Activated naive CD8-positive, alpha-beta T cell treated with anti-CD3 and anti-CD28 coated beads for 36 hours (primary cell): Measurements from ENCODE around the gene HAGH. TPM values are rescaled to one million over a fixed set of nuclear protein-coding genes. Genes with fewer than 3 reads are reported as not detected.

Experiments
- DNase-seq: peaks from one replicate; pipeline ENCODE4 v3.0.0; 2021
- H3K27ac Mint-ChIP-seq: one replicate; pipeline ENCODE4 v1.8.0; 2022; ENCODE audit warnings: mild to moderate bottlenecking, moderate library complexity, mixed read lengths
- H3K27me3 Mint-ChIP-seq: one replicate; pipeline ENCODE4 v1.8.0; 2022; ENCODE audit warnings: mild to moderate bottlenecking, mixed read lengths
- H3K36me3 Mint-ChIP-seq: one replicate; pipeline ENCODE4 v1.8.0; 2021; ENCODE audit warnings: mild to moderate bottlenecking, mixed read lengths
- H3K4me1 Mint-ChIP-seq: one replicate; pipeline ENCODE4 v1.8.0; 2021; ENCODE audit warnings: mixed read lengths
- H3K4me3 Mint-ChIP-seq: one replicate; pipeline ENCODE4 v1.8.0; 2022; ENCODE audit warnings: mild to moderate bottlenecking, moderate library complexity, mixed read lengths
- H3K9me3 Mint-ChIP-seq: one replicate; pipeline ENCODE4 v1.8.0; 2022; ENCODE audit warnings: mixed read lengths
- total RNA-seq, 2 experiments: library from RNA; stranded (reverse); gene quantifications; one replicate each; pipeline ENCODE4 v1.2.3, GENCODE V29; 2021

The HAGH gene
- total RNA-seq, 2 experiments from 2014 or later: 22.6 to 23.9 TPM

DNA sequence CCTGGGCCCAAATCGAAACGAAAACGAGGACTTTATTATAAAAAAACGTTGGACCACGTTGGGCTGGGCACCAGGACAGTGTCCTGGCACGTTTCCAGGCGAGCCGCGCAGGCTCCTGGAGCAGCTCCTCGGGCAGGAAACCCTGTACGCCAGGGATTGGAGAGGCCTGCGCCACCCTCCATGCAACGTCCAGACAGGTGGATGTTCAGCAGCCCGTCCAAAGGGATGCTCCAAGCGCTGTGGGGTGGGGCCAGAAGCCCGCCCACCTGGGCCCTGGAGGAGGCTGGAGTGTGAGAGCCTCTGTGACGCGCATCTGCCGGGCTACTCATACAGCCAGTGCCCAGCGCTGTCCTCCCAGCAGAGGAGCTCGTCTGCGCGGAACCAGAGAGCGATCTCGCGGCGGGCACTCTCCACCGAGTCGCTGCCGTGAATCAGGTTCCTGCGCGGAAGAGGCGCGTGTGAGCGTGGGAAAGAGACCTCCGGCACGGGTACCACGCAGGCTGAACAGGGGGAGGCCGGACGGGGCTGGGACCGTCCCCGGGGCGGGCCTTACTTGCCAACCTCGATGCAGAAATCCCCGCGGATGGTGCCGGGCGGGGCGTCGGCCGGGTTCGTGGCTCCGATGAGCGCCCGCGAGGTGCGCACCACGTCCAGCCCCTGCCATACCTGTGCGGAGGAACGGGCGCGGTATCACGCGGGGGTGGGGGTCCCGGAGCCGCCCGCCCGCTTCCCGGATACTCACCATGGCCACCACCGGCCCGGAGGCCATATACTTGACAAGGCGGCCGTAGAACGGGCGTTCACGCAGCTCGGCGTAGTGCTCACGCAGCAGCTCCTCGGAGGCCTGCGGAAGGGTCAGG lies 56.1 kb downstream of the HAGH start:
- Mint-ChIP-seq H3K4me3 (peak overlapping the region; percentile 76), H3K36me3 (peaks cover 16% of the 10 kb centered on the region), H3K4me1 (peaks cover 10% of the 10 kb centered on the region), H3K27ac (peak overlapping the region; percentile 79), H3K9me3 (no peaks in the 10 kb centered on the region), H3K27me3 (peaks cover 3% of the 10 kb centered on the region)
- DNase-seq: peak; percentile 63

DNA sequence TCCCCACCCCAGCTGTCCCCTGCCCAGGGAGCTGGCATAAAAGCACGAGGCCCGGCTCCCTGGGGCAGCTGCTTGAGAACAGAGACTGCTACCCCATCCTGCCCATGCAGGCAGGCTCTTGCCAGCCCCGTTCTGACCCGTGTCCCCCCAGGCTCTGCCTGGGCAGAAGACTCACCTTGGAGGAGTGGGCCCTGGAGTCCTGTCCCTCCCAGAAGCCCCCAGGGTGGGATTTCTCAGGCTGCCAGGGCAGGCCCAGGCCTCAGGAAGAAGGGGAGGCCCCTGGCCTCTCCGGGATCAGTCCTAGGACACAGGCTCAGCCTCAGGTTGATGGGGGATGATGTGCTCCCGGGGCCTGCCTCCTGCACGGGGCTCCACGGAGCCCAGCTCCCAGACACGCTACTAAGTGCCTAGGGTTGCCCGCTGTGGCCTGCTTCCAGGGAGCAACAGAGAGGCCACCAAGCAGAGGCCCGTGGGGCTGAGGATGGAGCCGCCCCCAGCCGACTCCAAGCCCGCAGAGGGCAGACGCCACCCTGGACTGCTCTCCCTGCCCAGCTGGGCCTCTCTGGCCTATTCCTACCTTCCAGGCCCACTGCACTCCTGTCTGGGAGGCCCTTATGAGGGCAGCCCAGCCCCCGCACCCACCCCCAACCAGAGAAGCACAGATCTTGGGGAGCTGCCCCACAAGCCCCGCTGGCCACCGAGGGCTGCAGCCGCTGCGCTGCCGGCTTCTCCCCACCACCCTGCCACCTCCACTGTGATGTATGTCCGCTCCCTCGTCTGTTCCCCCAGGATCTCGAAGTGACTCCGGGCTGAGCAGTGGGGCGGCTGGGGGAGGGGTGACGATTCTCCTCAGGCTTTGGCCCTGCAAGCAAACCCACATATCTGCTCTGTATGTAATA lies 57.0 kb downstream of the HAGH start:
- H3K4me1 Mint-ChIP-seq: peaks cover 10% of the 10 kb centered on the region
- H3K27me3 Mint-ChIP-seq: peaks cover 3% of the 10 kb centered on the region
- no peak for DNase-seq
- no peaks in the 10 kb centered on the region for H3K9me3 Mint-ChIP-seq
- peak overlapping the region; percentile 79 for H3K27ac Mint-ChIP-seq
- peaks cover 16% of the 10 kb centered on the region for H3K36me3 Mint-ChIP-seq
- peak overlapping the region; percentile 76 for H3K4me3 Mint-ChIP-seq

DNA sequence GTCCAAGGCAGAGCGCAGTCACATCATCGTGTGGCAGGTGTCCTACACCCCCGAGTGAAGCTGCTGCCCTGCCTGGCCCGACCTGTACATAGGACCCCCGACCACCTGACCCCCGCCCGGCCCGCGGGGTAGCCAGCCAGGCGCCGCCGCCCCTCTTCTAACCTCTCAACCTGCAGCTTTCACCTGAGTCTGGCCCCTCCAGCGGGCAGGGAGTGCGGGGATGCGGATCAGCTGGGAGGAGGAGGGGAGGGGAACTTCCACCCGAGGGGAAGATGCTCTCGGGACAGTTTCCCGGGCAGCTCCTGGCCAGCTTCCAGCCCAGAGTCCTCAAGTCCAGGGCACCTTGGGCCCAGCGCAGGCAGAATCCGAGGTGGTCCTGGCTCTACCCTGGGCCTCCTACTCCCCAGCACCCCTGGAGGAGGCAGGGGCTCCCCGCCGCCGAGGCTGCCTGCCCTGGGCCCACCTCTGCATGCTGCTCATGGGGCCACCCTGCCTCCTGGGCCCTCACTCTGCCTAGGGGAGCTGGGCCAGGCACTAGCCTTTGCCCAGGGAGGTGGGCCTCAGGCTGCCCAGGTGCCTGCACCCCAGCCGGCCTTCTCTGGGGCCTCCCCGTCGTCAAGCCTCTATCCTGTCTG lies 57.7 kb downstream of the HAGH start:
- Mint-ChIP-seq H3K36me3 (peaks cover 16% of the 10 kb centered on the region), H3K27me3 (peaks cover 3% of the 10 kb centered on the region), H3K4me3 (no peak overlapping the region), H3K27ac (no peak overlapping the region), H3K9me3 (no peaks in the 10 kb centered on the region), H3K4me1 (peaks cover 8% of the 10 kb centered on the region)
- DNase-seq: no peak

DNA sequence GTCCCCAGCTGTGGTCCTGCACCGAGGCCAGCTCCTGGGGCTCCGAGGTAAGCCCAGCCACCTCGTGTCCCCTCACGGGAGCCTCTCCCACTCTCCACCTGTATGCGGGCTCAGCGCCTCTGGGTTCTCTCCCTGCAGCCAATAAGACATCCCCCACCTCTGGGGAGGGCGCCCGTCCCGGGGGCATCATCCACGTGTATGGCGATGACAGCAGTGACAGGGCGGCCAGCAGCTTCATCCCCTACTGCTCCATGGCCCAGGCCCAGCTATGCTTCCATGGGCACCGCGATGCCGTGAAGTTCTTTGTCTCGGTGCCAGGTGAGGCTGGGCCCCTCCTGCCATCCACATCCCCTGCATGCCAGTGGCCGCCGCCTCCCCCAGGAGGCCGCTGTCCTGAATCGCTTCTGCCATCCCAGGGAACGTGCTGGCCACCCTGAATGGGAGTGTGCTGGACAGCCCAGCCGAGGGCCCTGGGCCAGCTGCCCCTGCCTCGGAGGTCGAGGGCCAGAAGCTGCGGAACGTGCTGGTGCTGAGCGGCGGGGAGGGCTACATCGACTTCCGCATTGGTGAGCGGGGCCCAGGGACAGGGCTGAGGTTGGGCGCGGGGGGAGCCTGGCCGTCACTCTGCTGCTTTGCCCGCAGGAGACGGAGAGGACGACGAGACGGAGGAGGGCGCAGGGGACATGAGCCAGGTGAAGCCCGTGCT lies 58.4 kb downstream of the HAGH start:
- no peak overlapping the region for H3K27ac Mint-ChIP-seq
- H3K9me3 Mint-ChIP-seq: no peaks in the 10 kb centered on the region
- no peak for DNase-seq
- peaks cover 16% of the 10 kb centered on the region for H3K36me3 Mint-ChIP-seq
- H3K27me3 Mint-ChIP-seq: peaks cover 3% of the 10 kb centered on the region
- no peak overlapping the region for H3K4me3 Mint-ChIP-seq
- peaks cover 7% of the 10 kb centered on the region for H3K4me1 Mint-ChIP-seq

DNA sequence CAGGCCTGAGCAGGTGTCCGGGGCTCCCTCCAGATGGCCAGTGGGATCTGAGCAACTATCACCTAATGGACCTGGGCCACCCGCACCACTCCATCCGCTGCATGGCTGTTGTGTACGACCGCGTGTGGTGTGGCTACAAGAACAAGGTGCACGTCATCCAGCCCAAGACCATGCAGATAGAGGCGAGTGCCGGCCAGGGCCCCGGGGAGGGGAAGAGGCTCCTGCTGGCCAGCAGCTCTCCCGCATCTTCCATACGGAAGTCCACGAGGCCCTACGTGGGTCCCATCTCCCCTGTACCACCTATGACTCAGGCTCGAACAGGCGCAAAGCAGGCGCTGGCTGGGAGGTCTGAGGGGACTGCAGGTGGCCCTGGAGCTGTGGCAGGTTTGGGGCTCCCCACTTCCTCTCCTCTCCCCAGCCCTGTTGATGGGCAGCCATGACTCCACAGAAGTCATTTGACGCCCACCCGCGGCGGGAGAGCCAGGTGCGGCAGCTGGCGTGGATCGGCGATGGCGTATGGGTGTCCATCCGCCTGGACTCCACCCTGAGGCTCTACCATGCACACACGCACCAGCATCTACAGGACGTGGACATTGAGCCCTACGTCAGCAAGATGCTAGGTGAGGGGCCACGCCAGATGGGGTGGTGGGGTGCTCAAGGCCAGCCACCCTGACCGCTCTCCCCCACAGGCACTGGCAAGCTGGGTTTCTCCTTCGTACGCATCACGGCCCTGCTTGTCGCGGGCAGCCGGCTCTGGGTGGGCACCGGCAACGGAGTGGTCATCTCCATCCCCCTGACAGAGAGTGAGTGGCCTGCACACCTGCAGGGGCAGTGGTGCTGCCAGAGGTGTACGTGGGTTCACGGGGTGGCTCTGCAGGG lies 59.3 kb downstream of the HAGH start:
- Mint-ChIP-seq H3K4me3 (no peak overlapping the region), H3K27me3 (peaks cover 3% of the 10 kb centered on the region), H3K4me1 (peaks cover 7% of the 10 kb centered on the region), H3K36me3 (peaks cover 14% of the 10 kb centered on the region), H3K27ac (no peak overlapping the region), H3K9me3 (no peaks in the 10 kb centered on the region)
- DNase-seq: no peak

DNA sequence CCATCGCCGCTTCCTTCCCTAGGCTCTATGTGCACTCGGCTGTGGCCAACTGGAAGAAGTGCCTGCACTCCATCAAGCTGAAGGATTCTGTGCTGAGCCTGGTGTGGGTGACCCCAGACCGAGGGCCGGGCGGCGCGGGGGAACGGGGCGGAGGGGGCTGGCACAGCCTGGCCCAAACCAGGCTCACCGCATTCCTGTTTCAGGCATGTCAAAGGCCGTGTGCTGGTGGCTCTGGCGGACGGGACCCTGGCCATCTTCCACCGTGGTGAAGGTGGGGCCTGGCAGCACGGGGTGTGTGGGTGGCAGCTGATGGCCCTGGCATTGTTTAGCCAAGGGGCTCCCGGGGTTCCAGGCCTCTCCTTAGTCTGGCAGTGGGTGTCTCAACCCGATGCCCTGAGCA lies 59.9 kb downstream of the HAGH start:
- Mint-ChIP-seq H3K4me3 (no peak overlapping the region), H3K27me3 (no peaks in the 10 kb centered on the region), H3K36me3 (peaks cover 8% of the 10 kb centered on the region), H3K27ac (no peak overlapping the region), H3K9me3 (no peaks in the 10 kb centered on the region), H3K4me1 (peaks cover 5% of the 10 kb centered on the region)
- no peak for DNase-seq

DNA sequence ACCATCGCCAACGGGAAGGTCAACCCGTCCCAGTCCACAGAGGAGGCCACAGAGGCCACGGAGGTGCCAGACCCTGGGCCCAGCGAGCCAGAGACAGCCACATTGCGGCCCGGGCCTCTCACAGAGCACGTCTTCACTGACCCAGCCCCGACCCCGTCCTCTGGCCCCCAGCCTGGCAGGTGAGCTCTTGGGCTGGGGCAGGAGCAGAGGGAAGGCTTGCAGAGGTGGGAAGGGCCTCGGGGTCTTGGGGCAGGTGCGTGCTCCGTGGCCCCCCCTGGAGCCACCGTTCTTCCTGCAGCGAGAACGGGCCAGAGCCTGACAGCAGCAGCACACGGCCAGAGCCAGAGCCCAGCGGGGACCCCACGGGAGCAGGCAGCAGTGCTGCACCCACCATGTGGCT lies 60.4 kb downstream of the HAGH start:
- H3K9me3 Mint-ChIP-seq: no peaks in the 10 kb centered on the region
- H3K27ac Mint-ChIP-seq: no peak overlapping the region
- H3K36me3 Mint-ChIP-seq: peaks cover 7% of the 10 kb centered on the region
- no peaks in the 10 kb centered on the region for H3K27me3 Mint-ChIP-seq
- no peak for DNase-seq
- H3K4me3 Mint-ChIP-seq: no peak overlapping the region
- peaks cover 5% of the 10 kb centered on the region for H3K4me1 Mint-ChIP-seq

DNA sequence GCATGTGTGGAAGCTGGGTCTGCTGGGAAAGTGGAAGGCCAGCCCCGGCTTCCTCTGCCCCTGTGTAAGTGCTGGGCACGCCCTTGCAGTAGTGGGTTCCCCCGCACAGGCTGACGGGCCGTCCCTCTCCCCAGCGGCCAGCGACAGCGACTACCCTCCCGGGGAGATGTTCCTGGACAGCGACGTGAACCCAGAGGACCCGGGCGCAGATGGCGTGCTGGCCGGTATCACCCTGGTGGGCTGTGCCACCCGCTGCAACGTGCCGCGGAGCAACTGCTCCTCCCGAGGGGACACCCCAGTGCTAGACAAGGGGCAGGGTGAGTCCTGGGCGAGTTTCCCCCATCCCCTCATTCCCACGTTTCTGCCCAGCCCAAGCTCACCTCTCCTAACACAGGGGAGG lies 60.8 kb downstream of the HAGH start:
- DNase-seq: no peak
- H3K27me3 Mint-ChIP-seq: no peaks in the 10 kb centered on the region
- H3K27ac Mint-ChIP-seq: no peak overlapping the region
- H3K36me3 Mint-ChIP-seq: peaks cover 7% of the 10 kb centered on the region
- no peaks in the 10 kb centered on the region for H3K9me3 Mint-ChIP-seq
- H3K4me3 Mint-ChIP-seq: no peak overlapping the region
- peaks cover 5% of the 10 kb centered on the region for H3K4me1 Mint-ChIP-seq

DNA sequence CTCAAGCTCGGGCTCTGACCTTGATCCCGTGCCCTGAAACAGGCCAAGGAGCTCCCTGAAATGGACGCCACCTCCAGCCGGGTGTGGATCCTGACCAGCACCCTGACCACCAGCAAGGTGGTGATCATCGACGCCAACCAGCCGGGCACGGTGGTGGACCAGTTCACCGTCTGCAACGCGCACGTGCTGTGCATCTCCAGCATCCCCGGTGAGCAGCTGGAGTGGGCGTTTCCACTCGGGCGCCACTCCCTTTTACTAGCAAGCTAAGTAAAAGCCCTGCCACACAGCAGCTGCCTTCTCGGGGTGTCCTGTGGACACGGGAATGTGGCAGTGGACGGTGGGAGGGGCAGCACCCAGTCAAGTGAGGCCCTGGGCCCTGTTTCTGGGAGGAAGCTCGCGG lies 61.7 kb downstream of the HAGH start:
- Mint-ChIP-seq H3K27me3 (no peaks in the 10 kb centered on the region), H3K36me3 (peaks cover 2% of the 10 kb centered on the region), H3K9me3 (no peaks in the 10 kb centered on the region), H3K4me3 (no peak overlapping the region), H3K4me1 (peaks cover under 1% of the 10 kb centered on the region), H3K27ac (no peak overlapping the region)
- DNase-seq: no peak

DNA sequence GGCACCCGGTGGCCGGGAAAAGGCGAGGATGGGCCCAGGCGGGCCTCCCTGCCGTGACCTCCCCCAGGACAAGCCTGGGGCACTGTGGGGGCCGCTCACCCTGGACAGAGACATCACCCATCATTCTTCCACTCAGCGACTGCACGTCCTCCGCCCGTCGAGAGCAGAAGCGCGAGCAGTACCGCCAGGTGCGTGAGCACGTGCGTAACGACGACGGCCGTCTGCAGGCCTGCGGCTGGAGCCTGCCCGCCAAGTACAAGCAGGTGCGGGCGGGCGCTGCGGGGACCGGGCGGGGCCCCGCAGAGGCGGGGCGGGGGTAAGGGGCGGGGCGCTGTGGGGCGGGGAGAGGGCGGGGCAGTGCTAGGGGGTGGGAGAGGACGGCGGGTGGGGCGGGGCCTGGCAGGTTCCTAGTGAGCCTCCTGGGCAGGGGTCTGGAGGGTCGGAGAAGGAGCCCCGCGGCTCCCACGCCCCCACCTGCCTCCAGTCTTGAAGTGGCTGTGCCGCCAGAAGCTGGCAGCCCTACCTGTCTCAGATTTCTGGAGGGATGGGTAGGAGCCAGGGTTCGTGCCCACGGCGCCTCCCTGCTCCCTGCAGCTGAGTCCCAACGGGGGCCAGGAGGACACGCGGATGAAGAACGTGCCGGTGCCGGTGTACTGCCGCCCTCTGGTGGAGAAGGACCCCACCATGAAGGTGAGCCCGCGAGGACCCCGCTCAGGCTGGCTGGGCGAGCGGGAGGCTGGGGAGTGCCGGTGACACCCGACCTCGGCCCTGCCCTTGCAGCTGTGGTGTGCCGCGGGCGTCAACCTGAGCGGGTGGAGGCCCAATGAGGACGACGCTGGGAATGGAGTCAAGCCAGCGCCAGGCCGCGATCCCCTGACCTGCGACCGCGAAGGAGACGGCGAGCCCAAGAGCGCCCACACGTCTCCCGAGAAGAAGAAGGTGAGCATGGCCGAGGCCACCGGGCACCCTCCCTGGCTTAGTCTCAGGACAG lies 62.8 kb downstream of the HAGH start:
- peaks cover 2% of the 10 kb centered on the region for H3K36me3 Mint-ChIP-seq
- H3K4me1 Mint-ChIP-seq: no peaks in the 10 kb centered on the region
- DNase-seq: no peak
- no peak overlapping the region for H3K4me3 Mint-ChIP-seq
- no peaks in the 10 kb centered on the region for H3K9me3 Mint-ChIP-seq
- no peak overlapping the region for H3K27ac Mint-ChIP-seq
- H3K27me3 Mint-ChIP-seq: no peaks in the 10 kb centered on the region

DNA sequence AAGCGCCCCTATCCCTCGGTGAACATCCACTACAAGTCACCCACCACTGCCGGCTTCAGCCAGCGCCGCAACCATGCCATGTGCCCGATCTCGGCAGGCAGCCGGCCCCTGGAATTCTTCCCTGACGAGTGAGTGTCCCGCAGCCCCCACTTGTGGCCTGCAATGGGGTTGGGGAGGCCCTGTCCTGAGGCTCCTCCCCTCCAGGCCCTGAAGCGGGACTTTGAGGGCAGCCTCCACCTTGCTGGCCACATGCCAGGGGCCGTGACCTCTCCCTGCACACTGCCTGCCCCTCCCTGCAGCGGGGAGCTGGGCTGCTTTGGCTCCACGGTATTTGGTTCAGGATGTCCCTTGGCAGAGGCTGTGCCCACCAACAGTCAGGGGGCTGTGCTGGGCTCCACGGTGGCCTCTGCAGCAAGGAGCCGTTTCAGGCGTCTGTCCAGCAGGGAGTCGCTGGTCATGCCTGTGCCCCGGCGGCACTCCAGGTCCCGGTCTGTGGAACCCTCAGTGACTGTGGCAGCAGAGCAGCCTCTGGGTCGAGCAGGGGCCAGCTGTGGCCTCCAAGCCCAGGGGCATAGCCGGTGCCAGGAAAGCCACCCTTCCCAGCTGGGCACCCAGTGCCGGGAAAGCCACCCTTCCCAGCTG lies 63.6 kb downstream of the HAGH start:
- DNase-seq: no peak
- Mint-ChIP-seq H3K9me3 (no peaks in the 10 kb centered on the region), H3K4me3 (no peak overlapping the region), H3K4me1 (no peaks in the 10 kb centered on the region), H3K27ac (no peak overlapping the region), H3K36me3 (peaks cover 2% of the 10 kb centered on the region), H3K27me3 (no peaks in the 10 kb centered on the region)

DNA sequence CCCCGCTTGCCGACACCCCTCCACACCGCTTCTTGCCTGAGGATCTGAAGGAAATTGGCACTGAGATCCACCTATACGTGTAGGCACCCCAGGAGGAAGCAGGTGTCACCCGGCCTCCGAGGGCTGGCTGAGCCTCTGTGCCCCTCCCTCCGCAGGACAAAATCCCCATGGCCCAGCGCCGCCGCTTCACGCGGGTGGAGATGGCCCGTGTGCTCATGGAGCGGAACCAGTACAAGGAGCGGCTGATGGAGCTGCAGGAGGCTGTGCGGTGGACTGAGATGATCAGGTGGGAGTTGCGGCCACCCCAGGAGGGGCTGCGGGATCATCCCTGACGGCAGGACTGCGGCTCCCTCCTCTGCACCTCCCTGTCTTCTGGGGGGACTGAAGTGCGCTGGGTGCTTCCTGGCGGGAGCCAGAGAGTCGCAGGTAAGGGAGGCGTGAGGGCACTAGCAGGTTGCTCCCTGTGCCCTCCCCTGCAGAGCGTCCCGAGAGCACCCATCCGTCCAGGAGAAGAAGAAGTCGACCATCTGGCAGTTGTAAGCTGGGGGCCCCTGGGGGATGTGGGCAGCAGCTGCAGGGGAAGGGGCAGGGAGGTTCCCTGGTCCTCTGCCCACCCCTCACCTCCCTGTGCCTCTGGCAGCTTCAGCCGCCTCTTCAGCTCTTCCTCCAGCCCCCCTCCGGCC lies 64.3 kb downstream of the HAGH start:
- Mint-ChIP-seq H3K4me3 (no peak overlapping the region), H3K36me3 (no peaks in the 10 kb centered on the region), H3K4me1 (peaks cover 3% of the 10 kb centered on the region), H3K27ac (no peak overlapping the region), H3K27me3 (no peaks in the 10 kb centered on the region), H3K9me3 (no peaks in the 10 kb centered on the region)
- no peak for DNase-seq
